NCI-H2107 (cell line): ENCODE measurements around the gene ZNF485.
"Not testable (repeated sequence)": the region's sequence is repeated elsewhere in the genome, so short reads cannot be mapped to it uniquely, and the experiment has no call there.

ENCODE experiments used
- DNase-seq: peaks from one replicate; lab custom pipeline; 2025; lab: John Stamatoyannopoulos, UW

Gene ZNF485

GRCh38 chr10:43605850-43606322 is 352 bp upstream of the ZNF485 start:
- DNase-seq, result no peak

DNA sequence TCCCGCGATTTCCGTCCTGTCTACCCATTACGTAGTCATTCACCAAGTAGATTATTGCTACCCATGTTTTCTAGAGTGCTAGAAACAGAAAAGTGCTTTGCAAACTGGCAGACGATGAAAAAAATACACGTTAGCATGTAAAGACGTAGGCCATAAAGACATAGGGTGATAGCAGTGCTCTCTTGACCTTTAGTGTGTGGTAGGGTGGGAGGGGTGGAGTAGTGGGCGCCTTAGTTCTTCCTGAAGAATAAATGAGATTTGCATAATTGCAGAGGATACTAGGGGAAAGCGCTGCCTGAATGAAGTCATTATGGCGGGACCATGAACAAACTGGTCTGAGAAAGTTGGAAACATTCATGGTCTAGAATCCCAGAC is 948 bp downstream of the ZNF485 start:
- no peak for DNase-seq

- DNase-seq, result no peak
Observed at GRCh38 chr10:43610636-43611035, 4.4 kb downstream of the ZNF485 start.

DNA sequence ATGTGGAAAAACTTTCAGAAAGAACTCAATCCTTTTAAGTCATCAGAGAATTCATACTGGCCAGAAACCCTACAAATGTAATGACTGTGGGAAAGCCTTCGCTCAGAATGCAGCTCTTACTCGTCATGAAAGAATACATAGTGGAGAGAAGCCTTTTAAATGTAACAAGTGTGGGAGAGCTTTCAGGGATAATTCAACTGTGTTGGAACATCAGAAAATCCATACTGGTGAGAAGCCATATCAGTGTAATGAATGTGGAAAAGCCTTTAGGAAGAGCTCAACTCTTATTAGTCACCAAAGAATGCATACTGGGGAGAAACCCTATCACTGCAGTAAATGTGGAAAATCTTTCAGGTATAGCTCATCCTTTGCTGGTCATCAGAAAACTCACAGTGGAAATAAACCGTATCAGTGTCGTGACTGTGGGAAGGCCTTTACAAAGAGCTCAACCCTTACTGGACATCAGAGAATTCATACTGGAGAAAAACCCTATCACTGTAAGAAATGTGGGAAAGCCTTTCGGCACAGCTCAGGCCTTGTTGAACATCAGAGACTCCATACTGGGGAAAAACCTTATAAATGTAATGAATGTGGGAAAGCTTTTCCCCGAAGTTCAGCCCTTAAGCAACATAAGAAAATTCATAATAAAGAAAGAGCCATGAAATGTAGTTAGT is 10.6 kb downstream of the ZNF485 start:
- no peak for DNase-seq

DNA sequence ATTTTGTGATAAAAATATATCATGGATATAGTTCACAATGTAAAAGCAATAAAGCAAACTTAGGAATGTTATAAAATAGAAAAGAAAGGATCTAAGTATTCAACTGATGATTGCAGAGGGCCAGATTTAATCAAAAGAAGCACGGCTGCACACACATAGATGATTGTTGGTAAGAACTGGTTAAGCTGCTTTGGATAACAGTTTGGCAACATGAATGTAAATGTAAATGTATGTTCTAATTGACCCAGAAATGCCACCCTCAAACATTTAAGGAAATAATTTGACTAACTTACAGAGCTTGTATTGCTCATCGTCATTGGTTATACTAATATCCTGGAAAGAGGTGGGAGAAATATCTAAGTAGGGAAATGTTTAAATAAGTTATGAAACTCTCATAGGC is 13.1 kb downstream of the ZNF485 start:
- no peak for DNase-seq

DNA sequence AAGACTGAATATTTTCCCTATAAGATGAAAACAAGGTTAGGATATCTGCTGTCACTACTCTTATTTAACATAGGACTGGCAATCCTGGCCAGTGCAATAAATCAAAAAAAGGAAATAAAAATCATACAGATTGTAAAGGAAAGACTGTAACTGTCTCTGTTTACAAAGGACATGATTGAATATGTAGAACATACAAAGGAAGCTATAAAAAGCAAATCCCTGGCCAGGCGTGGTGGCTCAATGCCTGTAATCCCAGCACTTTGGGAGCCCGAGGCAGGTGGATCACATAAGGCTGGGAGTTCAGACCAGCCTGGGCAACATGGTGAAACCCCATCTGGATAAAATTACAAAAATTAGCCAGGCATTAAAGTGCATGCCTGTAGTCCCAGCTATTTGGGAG is 15.8 kb downstream of the ZNF485 start:
- no peak for DNase-seq

- no peak for DNase-seq
Observed at GRCh38 chr10:43623351-43623750, 17.1 kb downstream of the ZNF485 start.

- no peak for DNase-seq
Observed at GRCh38 chr10:43627942-43628341, 21.7 kb downstream of the ZNF485 start.

- no peak for DNase-seq
Observed at GRCh38 chr10:43628956-43629355, 22.7 kb downstream of the ZNF485 start.

GRCh38 chr10:43635816-43636215 is 29.6 kb downstream of the ZNF485 start:
- DNase-seq, result not testable (repeated sequence)

GRCh38 chr10:43640603-43641002 is 34.4 kb downstream of the ZNF485 start:
- DNase-seq, result no peak

DNA sequence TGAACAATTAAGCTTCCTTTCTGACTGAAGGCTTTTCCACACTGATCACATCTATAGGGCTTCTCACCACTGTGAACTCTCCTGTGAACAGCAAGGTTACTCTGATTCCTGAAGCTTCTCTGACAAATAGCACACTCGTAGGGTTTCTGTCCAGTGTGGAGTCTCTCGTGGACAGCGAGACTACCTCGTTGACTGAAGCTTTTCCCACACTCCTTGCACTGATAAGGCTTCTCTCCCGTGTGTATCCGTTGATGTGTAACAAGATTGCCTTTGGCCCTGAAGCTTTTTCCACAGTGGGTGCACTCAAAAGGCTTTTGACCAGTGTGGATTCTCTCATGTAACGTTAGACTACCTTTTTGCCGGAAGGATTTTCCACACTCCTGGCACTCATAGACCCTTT is 38.0 kb downstream of the ZNF485 start:
- no peak for DNase-seq

- no peak for DNase-seq
Observed at GRCh38 chr10:43645866-43646265, 39.6 kb downstream of the ZNF485 start.

DNA sequence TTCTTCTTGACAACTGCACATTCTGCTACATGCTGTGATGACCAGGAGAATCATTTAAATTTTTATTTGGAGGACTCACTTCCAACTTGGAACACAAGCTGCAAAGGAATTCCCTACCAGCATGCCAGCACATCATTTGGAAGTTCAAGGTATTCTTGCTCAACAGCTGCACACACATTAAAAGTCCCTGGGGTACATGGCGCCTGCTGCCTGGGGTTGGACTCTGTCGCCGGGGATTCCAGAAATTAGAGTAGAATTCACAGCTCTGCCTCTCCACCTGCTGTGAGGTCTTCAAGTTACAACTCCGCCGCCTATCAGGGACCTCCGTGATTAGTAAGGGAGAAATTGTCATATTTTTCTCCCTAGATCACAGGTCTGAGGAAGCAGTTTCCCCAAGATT is 41.3 kb downstream of the ZNF485 start:
- no peak for DNase-seq

DNA sequence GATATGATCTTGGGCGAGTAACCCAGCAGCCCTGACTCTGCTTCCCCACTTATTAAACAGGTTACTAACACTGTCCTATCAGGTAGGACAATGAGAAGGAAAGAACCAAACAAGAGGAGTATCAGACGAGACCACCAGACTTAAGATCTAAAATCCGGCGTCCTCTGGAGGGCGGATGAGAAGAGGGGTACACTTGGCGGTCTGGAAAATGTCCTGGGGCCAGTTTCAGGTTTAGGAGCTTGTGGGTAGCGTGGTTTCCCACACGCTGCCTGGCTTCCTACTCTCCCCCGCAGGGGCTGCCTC is 41.8 kb downstream of the ZNF485 start:
- DNase-seq, result no peak

- DNase-seq, result peak; percentile 68
Observed at GRCh38 chr10:43648398-43649184, 42.4 kb downstream of the ZNF485 start, which contains the start of gene ZNF32. TSS of gene ZNF32 (minus strand) at chr10:43648881. CDS start at chr10:43646133, 2,748 bp downstream.

- DNase-seq, result no peak
Observed at GRCh38 chr10:43649185-43649523, 42.9 kb downstream of the ZNF485 start.

DNA sequence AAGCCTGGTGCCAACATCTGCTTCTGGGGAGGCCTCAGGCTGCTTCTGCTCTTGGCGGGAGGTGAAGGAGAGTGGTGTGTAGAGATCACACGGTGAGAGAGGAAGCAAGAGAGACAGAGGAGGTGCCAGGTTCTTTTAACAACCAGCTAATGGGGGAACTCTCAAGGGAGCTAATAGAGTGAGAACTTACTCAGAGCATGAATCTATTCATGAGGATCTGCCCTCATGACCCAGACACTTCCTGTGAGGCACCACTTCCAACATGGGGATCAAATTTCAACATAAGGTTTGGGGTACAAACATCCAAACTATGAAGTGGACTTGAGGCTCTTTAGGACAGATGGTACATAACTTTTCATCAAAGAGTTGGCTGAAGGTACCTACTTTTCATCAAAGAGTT is 47.5 kb downstream of the ZNF485 start:
- DNase-seq, result no peak

DNA sequence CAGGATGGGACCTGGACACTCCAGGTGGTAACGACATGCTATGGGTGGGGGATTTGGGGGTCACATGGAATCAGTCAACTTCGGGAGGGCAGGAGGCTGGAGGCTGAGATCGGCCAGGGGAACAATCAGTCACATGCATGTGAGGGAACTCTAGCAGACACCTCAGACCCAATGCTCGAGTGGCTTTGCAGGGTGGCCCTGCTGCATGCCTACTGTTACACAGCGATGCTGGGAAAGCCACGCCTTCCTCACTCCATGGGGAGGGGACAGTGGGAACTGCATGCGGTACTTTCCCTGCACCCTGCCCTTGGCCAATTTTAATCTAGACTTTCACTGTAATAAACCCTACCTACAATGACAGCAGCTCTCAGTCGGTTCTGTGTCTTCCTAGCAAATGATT is 49.1 kb downstream of the ZNF485 start:
- DNase-seq, result no peak

DNA sequence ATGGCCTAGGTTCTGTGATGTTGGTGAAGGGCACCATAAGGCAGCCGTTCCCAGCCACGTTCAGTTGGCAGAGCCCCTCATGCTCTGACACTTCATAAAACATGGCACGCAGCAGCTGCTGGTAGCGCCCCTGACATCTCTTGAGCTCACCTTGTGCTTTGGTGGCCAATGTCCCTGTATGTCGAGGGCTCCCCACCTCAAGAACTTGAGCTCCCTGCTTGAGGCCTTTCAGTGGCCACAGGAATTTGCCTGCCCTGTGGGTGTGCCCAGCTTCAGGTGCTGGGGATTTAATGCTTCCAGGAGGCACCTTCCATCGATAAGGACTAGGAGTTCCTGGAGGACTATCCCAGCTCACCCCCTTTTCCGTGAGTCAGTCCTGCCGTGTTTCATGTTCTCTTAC is 52.0 kb downstream of the ZNF485 start:
- no peak for DNase-seq

GRCh38 chr10:43665054-43665453 is 58.8 kb downstream of the ZNF485 start:
- no peak for DNase-seq

- no peak for DNase-seq
Observed at GRCh38 chr10:43666552-43666951, 60.3 kb downstream of the ZNF485 start.

- DNase-seq, result no peak
Observed at GRCh38 chr10:43667317-43667731, 61.1 kb downstream of the ZNF485 start.
